ENCODE data around the gene PDC.
"Not testable (repeated sequence)": the region's sequence is repeated elsewhere in the genome, so short reads cannot be mapped to it uniquely, and the experiment has no call there.

PDC gene

GRCh38 chr1:186463926-186464325, 3.0 kb upstream of the PDC start:
- DNase-seq = no peak

GRCh38 chr1:186463511-186463910, 2.6 kb upstream of the PDC start:
- DNase-seq = no peak

- DNase-seq = not testable (repeated sequence)
Observed at GRCh38 chr1:186459161-186459560, 1.8 kb downstream of the PDC start.

GRCh38 chr1:186456729-186457255, 4.1 kb downstream of the PDC start:
- DNase-seq = no peak

GRCh38 chr1:186454981-186455380, 5.9 kb downstream of the PDC start:
- no peak for DNase-seq

GRCh38 chr1:186446152-186446551, 14.8 kb downstream of the PDC start:
- no peak for DNase-seq

GRCh38 chr1:186443638-186444037, 17.3 kb downstream of the PDC start:
- DNase-seq = no peak

- DNase-seq = peak; percentile 8
Observed at GRCh38 chr1:186442651-186443375, 18.1 kb downstream of the PDC start.

GRCh38 chr1:186440584-186440983, 20.3 kb downstream of the PDC start:
- peak; percentile 44 for DNase-seq

GRCh38 chr1:186438567-186438966, 22.3 kb downstream of the PDC start:
- DNase-seq = no peak

- no peak for DNase-seq
Observed at GRCh38 chr1:186435336-186435735, 25.6 kb downstream of the PDC start.

GRCh38 chr1:186429017-186429416, 31.9 kb downstream of the PDC start:
- DNase-seq = no peak

- no peak for DNase-seq
Observed at GRCh38 chr1:186426118-186426517, 34.8 kb downstream of the PDC start.

- no peak for DNase-seq
Observed at GRCh38 chr1:186424539-186424938, 36.4 kb downstream of the PDC start.

GRCh38 chr1:186421446-186421845, 39.5 kb downstream of the PDC start:
- DNase-seq = no peak

- no peak for DNase-seq
Observed at GRCh38 chr1:186420923-186421322, 40.0 kb downstream of the PDC start.

- no peak for DNase-seq
Observed at GRCh38 chr1:186420311-186420710, 40.6 kb downstream of the PDC start.

- DNase-seq = peak; percentile 52
Observed at GRCh38 chr1:186418503-186418902, 42.4 kb downstream of the PDC start.

GRCh38 chr1:186413319-186413718, 47.6 kb downstream of the PDC start:
- DNase-seq = no peak

GRCh38 chr1:186409091-186409490, 51.8 kb downstream of the PDC start:
- DNase-seq = no peak

GRCh38 chr1:186404454-186405051, 56.4 kb downstream of the PDC start:
- peak; percentile 20 for DNase-seq

GRCh38 chr1:186403632-186404031, 57.3 kb downstream of the PDC start:
- no peak for DNase-seq

GRCh38 chr1:186401446-186401845, 59.5 kb downstream of the PDC start:
- not testable (repeated sequence) for DNase-seq

Measured in NCI-H2029 (cell line).